Measurements from ENCODE around the gene RBAK. TPM values are rescaled to one million over a fixed set of nuclear protein-coding genes. Genes with fewer than 3 reads are reported as not detected.
"Not testable (repeated sequence)": the region's sequence is repeated elsewhere in the genome, so short reads cannot be mapped to it uniquely, and the experiment has no call there.

RBAK gene
- polyA plus RNA-seq, 2 of the 4 experiments (the other 2 are of a cell fraction) = 6.8 to 11.2 TPM

GRCh38 chr7:5005066-5005465 is 40.6 kb upstream of the RBAK start:
- TF ChIP-seq ATOH8 (CRISPR knock-in tag; IDR thresholded peaks at IDR 0.05; ENCODE audit: low read depth) = no peak
- no peak for TF ChIP-seq JUNB (IDR thresholded peaks at IDR 0.05)
- TF ChIP-seq CBX8 (IDR thresholded peaks at IDR 0.05) = no peak
- no peak for TF ChIP-seq ZSCAN20 (CRISPR knock-in tag; IDR thresholded peaks at IDR 0.05)
- no peak for TF ChIP-seq POLR2A (IDR thresholded peaks at IDR 0.05; ENCODE audit: low read length)
- TF ChIP-seq CBX2 (IDR thresholded peaks at IDR 0.05; ENCODE audit: borderline replicate concordance, low read depth) = no peak
- TF ChIP-seq HOXA7 (CRISPR knock-in tag; IDR thresholded peaks at IDR 0.05) = no peak
- no peak for TF ChIP-seq MAFK (IDR thresholded peaks at IDR 0.05; ENCODE audit: partially characterized antibody)
- no peak for TF ChIP-seq POLR2AphosphoS2 (conservative IDR thresholded peaks at IDR 0.05; ENCODE audit: low read length)
- no peak for TF ChIP-seq EP300 (IDR thresholded peaks at IDR 0.05)
- TF ChIP-seq MAZ (IDR thresholded peaks at IDR 0.05; ENCODE audit: borderline replicate concordance, low read depth, low read length) = no peak
- no peak for TF ChIP-seq HOXB13 (CRISPR knock-in tag; IDR thresholded peaks at IDR 0.05; ENCODE audit: low read depth)
- no peak for TF ChIP-seq CHD4 (IDR thresholded peaks at IDR 0.05; ENCODE audit: borderline replicate concordance)
- no peak for TF ChIP-seq SREBF2 (IDR thresholded peaks at IDR 0.05)
- no peak for TF ChIP-seq HES2 (IDR thresholded peaks at IDR 0.05)
- TF ChIP-seq NR3C1 (IDR thresholded peaks at IDR 0.05) = no peak
- TF ChIP-seq RCOR1 (IDR thresholded peaks at IDR 0.05; ENCODE audit: low read depth, low read length) = no peak
- ChIA-PET CTCF (interaction anchor here (0.7 to 1.4 kb wide), 2 partner anchors 31 to 122 kb away, joined by 4 read pairs; partner anchors contain the start of gene RADIL), POLR2A (no interaction called here)
- FAIRE-seq (no peak), DNase-seq (ENCODE audit: low read depth in 1 of 2, low spot score in 1 of 2) (no peak), ATAC-seq (no peak)
- Histone ChIP-seq H3K4me3 (no peak overlapping the region), H3K4me1 (no peaks in the 10 kb centered on the region), H3K27ac (no peak overlapping the region), H3K4me2 (no peak overlapping the region), H3K9me3 (peaks cover 11% of the 10 kb centered on the region; the same call in 2 of the 3 replicates)
- WGBS (ENCODE audit: missing lambda C conversion rate) = 81% methylated on average over 1 of the region's 1 CpG

- H3K4me1 ChIP-seq = no peaks in the 10 kb centered on the region
- TF ChIP-seq TP53 (CRISPR knock-in tag; IDR thresholded peaks at IDR 0.05) = no peak
- TF ChIP-seq HES2 (IDR thresholded peaks at IDR 0.05) = no peak
- no peak for TF ChIP-seq EP300 (IDR thresholded peaks at IDR 0.05)
- TF ChIP-seq CEBPB (IDR thresholded peaks at IDR 0.05) = no peak
- TF ChIP-seq E2F6 (IDR thresholded peaks at IDR 0.05; ENCODE audit: borderline replicate concordance, low read depth) = no peak
- H3K4me2 ChIP-seq = no peak overlapping the region
- FAIRE-seq (no peak), DNase-seq (ENCODE audit: low read depth in 1 of 2, low spot score in 1 of 2) (no peak), ATAC-seq (peak in 1 of 2 experiments; percentile 54; a peak in 2 of 6 replicates)
- H3K27ac ChIP-seq = no peak overlapping the region
- peaks cover 17% of the 10 kb centered on the region; the same call in 2 of the 3 replicates for H3K9me3 ChIP-seq
- ChIA-PET POLR2A (no interaction called here), CTCF (no interaction called here)
- no peak overlapping the region for H3K4me3 ChIP-seq
- 98% methylated on average over 7 of the region's 7 CpGs for WGBS (ENCODE audit: missing lambda C conversion rate)
Observed at GRCh38 chr7:5012985-5013384, 32.7 kb upstream of the RBAK start.

- CTCF ChIA-PET = interaction anchor here (1.1 kb wide), 1 partner anchor 153 kb away, joined by 3 read pairs; no protein-coding TSS in a partner anchor
- H3K4me3 ChIP-seq; H3K4me2 ChIP-seq; H3K9me3 ChIP-seq; H3K27ac ChIP-seq; DNase-seq (ENCODE audit: low read depth in 1 of 2, low spot score in 1 of 2); FAIRE-seq; H3K4me1 ChIP-seq; ATAC-seq; POLR2A ChIA-PET: not testable (repeated sequence)
- WGBS (ENCODE audit: missing lambda C conversion rate) = 90% methylated on average over 6 of the region's 6 CpGs
Observed at GRCh38 chr7:5015936-5016335, 29.7 kb upstream of the RBAK start.

GRCh38 chr7:5017626-5018025 is 28.0 kb upstream of the RBAK start:
- POLR2A ChIA-PET; ATAC-seq; H3K9me3 ChIP-seq; FAIRE-seq; H3K4me1 ChIP-seq; H3K4me2 ChIP-seq; DNase-seq (ENCODE audit: low read depth in 1 of 2, low spot score in 1 of 2); H3K4me3 ChIP-seq; H3K27ac ChIP-seq: not testable (repeated sequence)
- WGBS (ENCODE audit: missing lambda C conversion rate) = 94% methylated on average over 12 of the region's 12 CpGs
- CTCF ChIA-PET = interaction anchor here (0.8 kb wide), 1 partner anchor 21 kb away, joined by 3 read pairs; no protein-coding TSS in a partner anchor
